NT2/D1 (cell line): Measurements from ENCODE around the gene ATPAF2.

ENCODE experiments used
- DNase-seq: peaks from one replicate; pipeline ENCODE4 v3.0.0-alpha.2; 2011; ENCODE audit warnings: low read depth, low spot score
- H3K27me3 ChIP-seq: 2 replicates; pipeline ENCODE4 v1.6.0; 2011; ENCODE audit warnings: mild to moderate bottlenecking; ENCODE audit not compliant: insufficient read length, insufficient read depth
- H3K36me3 ChIP-seq: 2 replicates; pipeline ENCODE4 v1.6.1; 2011; ENCODE audit warnings: mild to moderate bottlenecking, low read length, mixed read lengths; ENCODE audit not compliant: insufficient read depth, insufficient read length
- H3K4me1 ChIP-seq: 2 replicates; pipeline ENCODE4 v1.5.1; 2011; ENCODE audit not compliant: insufficient read depth, insufficient read length
- H3K4me3 ChIP-seq: 2 replicates; pipeline ENCODE4 v1.5.1; 2011; ENCODE audit warnings: low read depth; ENCODE audit not compliant: insufficient read length
- H3K9ac ChIP-seq: 2 replicates; pipeline ENCODE4 v1.6.0; 2011; ENCODE audit warnings: low read depth; ENCODE audit not compliant: insufficient read length
- H3K9me3 ChIP-seq: 2 replicates; pipeline ENCODE4 v1.5.1; 2011; ENCODE audit warnings: mild to moderate bottlenecking, low read length; ENCODE audit not compliant: insufficient read depth
- SUZ12 ChIP-seq: IDR thresholded peaks from 2 replicates; pipeline ENCODE4 v1.6.1; 2011; ENCODE audit not compliant: insufficient read length, insufficient read depth; ENCODE audit errors: extremely low read depth
- YY1 ChIP-seq: IDR thresholded peaks from 2 replicates; pipeline ENCODE4 v1.6.1; 2011; ENCODE audit not compliant: insufficient read length, insufficient read depth
- ZNF274 ChIP-seq: IDR thresholded peaks from 2 replicates; pipeline ENCODE4 v1.6.1; 2011; ENCODE audit warnings: mild to moderate bottlenecking, low read depth, low read length

ATPAF2 gene

GRCh38 chr17:18028114-18028951 lies 10.6 kb downstream of the ATPAF2 start:
- H3K27me3 ChIP-seq: no peaks in the 10 kb centered on the region
- no peaks in the 10 kb centered on the region for H3K9me3 ChIP-seq
- no peak overlapping the region for H3K9ac ChIP-seq
- no peak overlapping the region for H3K4me3 ChIP-seq
- H3K4me1 ChIP-seq: no peaks in the 10 kb centered on the region
- TF ChIP-seq SUZ12 (no peak), ZNF274 (no peak), YY1 (no peak)
- H3K36me3 ChIP-seq: peaks cover 31% of the 10 kb centered on the region
- DNase-seq: no peak

GRCh38 chr17:18027280-18027679 lies 11.7 kb downstream of the ATPAF2 start:
- Histone ChIP-seq H3K36me3 (peaks cover 31% of the 10 kb centered on the region), H3K9me3 (no peaks in the 10 kb centered on the region), H3K27me3 (no peaks in the 10 kb centered on the region), H3K9ac (no peak overlapping the region), H3K4me1 (no peaks in the 10 kb centered on the region), H3K4me3 (no peak overlapping the region)
- DNase-seq: no peak
- TF ChIP-seq YY1: no peak
- no peak for TF ChIP-seq ZNF274
- TF ChIP-seq SUZ12: no peak

GRCh38 chr17:18025945-18026776 lies 12.8 kb downstream of the ATPAF2 start:
- DNase-seq: no peak
- Histone ChIP-seq H3K4me1 (no peaks in the 10 kb centered on the region), H3K4me3 (no peak overlapping the region), H3K27me3 (no peaks in the 10 kb centered on the region), H3K9ac (no peak overlapping the region), H3K36me3 (peaks cover 39% of the 10 kb centered on the region), H3K9me3 (no peaks in the 10 kb centered on the region)
- TF ChIP-seq SUZ12: no peak
- TF ChIP-seq YY1: no peak
- no peak for TF ChIP-seq ZNF274

GRCh38 chr17:18025241-18025944 lies 13.6 kb downstream of the ATPAF2 start:
- Histone ChIP-seq H3K36me3 (peaks cover 46% of the 10 kb centered on the region), H3K4me1 (no peaks in the 10 kb centered on the region), H3K27me3 (no peaks in the 10 kb centered on the region), H3K9me3 (no peaks in the 10 kb centered on the region), H3K9ac (no peak overlapping the region), H3K4me3 (no peak overlapping the region)
- DNase-seq: no peak
- no peak for TF ChIP-seq ZNF274
- TF ChIP-seq YY1: no peak
- TF ChIP-seq SUZ12: no peak

GRCh38 chr17:18021372-18021771 lies 17.6 kb downstream of the ATPAF2 start:
- TF ChIP-seq ZNF274 (no peak), YY1 (no peak), SUZ12 (no peak)
- Histone ChIP-seq H3K36me3 (peaks cover 47% of the 10 kb centered on the region), H3K9ac (no peak overlapping the region), H3K4me3 (no peak overlapping the region), H3K4me1 (peaks cover 3% of the 10 kb centered on the region), H3K27me3 (no peaks in the 10 kb centered on the region), H3K9me3 (no peaks in the 10 kb centered on the region)
- no peak for DNase-seq

GRCh38 chr17:18020971-18021370 lies 18.0 kb downstream of the ATPAF2 start:
- Histone ChIP-seq H3K36me3 (peaks cover 44% of the 10 kb centered on the region), H3K27me3 (no peaks in the 10 kb centered on the region), H3K9me3 (no peaks in the 10 kb centered on the region), H3K4me1 (peaks cover 3% of the 10 kb centered on the region), H3K9ac (no peak overlapping the region), H3K4me3 (no peak overlapping the region)
- DNase-seq: no peak
- no peak for TF ChIP-seq SUZ12
- no peak for TF ChIP-seq YY1
- no peak for TF ChIP-seq ZNF274
